ENCODE measurements around the gene RALGAPB. TPM values are rescaled to one million over a fixed set of nuclear protein-coding genes. Genes with fewer than 3 reads are reported as not detected.

RALGAPB gene
- polyA plus RNA-seq, 1 of the 3 experiments (the other 2 are of a cell fraction) = 10.8 TPM

DNA sequence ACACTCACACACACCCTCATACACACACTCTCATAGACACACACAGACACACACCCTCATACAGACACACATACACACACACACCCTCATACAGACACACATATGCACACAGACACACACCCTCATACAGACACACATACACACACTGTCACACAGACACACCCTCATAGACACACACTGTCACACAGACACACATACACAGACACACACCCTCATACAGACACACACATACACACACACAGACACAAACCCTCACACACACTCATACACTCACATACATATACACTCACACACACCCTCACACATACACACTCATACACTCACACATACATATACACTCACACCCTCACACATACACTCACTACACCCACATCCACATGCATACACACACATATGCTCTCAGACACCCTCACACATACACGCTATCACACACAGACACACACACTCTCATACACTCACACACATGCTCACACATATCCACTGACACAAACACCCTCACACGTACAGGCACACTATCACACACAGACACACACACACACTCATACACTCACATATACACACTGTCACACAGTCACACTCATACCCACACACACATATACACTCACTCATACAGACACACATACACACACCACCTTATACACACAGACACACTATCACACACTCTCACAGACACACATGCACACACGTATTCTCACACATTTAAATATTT, 117.5 kb downstream of the RALGAPB start:
- WGBS (ENCODE audit: low lambda C conversion rate) = 80% methylated on average over 3 of the region's 3 CpGs
- CTCF ChIA-PET = no interaction called here
- Histone ChIP-seq H3K79me2 (ENCODE audit: insufficient read depth) (no peaks in the 10 kb centered on the region), H3K9ac (no peak overlapping the region), H2AFZ (ENCODE audit: low read depth) (no peak overlapping the region), H3K9me2 (no peaks in the 10 kb centered on the region), H3K27ac (ENCODE audit: low read depth in 2 of 2, low read length in 1 of 2) (no peak overlapping the region), H3K4me3 (ENCODE audit: low read depth in 2 of 2, low read length in 1 of 2) (no peak overlapping the region), H3K27me3 (ENCODE audit: insufficient read depth) (no peaks in the 10 kb centered on the region), H3K4me1 (ENCODE audit: control insufficient read depth in 1 of 2, insufficient read depth in 2 of 2, low read depth in 1 of 2, low read length in 1 of 2) (no peaks in the 10 kb centered on the region; a peak in 1 of 4 replicates), H3K4me2 (no peak overlapping the region), H3K9me3 (no peaks in the 10 kb centered on the region), H3K36me3 (replicated peaks in 1 of 2; ENCODE audit: control insufficient read depth in 1 of 2, insufficient read depth in 2 of 2, low read length in 1 of 2) (no peaks in the 10 kb centered on the region), H3F3A (replicated peaks; ENCODE audit: insufficient read depth) (no peaks in the 10 kb centered on the region), H4K20me1 (ENCODE audit: insufficient read depth) (no peaks in the 10 kb centered on the region)
- no peak for DNase-seq
- TF ChIP-seq FOXM1 (IDR thresholded peaks at IDR 0.05; ENCODE audit: low read depth) = no peak
- no peak for TF ChIP-seq GATA2 (CRISPR knock-in tag; IDR thresholded peaks at IDR 0.05)
- TF ChIP-seq CHD2 (IDR thresholded peaks at IDR 0.05; ENCODE audit: low read length, partially characterized antibody) = no peak
- no peak for TF ChIP-seq RAD21 (IDR thresholded peaks at IDR 0.05; ENCODE audit: low read length)
- TF ChIP-seq, protein P1, sequence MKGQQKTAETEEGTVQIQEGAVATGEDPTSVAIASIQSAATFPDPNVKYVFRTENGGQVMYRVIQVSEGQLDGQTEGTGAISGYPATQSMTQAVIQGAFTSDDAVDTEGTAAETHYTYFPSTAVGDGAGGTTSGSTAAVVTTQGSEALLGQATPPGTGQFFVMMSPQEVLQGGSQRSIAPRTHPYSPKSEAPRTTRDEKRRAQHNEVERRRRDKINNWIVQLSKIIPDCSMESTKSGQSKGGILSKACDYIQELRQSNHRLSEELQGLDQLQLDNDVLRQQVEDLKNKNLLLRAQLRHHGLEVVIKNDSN (IDR thresholded peaks at IDR 0.05; ENCODE audit: borderline replicate concordance, low read depth) = no peak
- no peak for TF ChIP-seq SMC3 (IDR thresholded peaks at IDR 0.05; ENCODE audit: low read depth, low read length)
- TF ChIP-seq GABPA (IDR thresholded peaks at IDR 0.05; ENCODE audit: low read depth) = no peak
- TF ChIP-seq FOXJ3 (CRISPR knock-in tag; IDR thresholded peaks at IDR 0.05) = no peak
- TF ChIP-seq RXRA (IDR thresholded peaks at IDR 0.05; ENCODE audit: borderline replicate concordance, low read depth) = no peak
- TF ChIP-seq, protein P2, sequence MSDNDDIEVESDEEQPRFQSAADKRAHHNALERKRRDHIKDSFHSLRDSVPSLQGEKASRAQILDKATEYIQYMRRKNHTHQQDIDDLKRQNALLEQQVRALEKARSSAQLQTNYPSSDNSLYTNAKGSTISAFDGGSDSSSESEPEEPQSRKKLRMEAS (IDR thresholded peaks at IDR 0.05; ENCODE audit: low read depth) = no peak
- TF ChIP-seq, protein P3, sequence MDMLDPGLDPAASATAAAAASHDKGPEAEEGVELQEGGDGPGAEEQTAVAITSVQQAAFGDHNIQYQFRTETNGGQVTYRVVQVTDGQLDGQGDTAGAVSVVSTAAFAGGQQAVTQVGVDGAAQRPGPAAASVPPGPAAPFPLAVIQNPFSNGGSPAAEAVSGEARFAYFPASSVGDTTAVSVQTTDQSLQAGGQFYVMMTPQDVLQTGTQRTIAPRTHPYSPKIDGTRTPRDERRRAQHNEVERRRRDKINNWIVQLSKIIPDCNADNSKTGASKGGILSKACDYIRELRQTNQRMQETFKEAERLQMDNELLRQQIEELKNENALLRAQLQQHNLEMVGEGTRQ (IDR thresholded peaks at IDR 0.05; ENCODE audit: borderline replicate concordance, low read depth, low read length) = no peak
- no peak for TF ChIP-seq MEF2A (IDR thresholded peaks at IDR 0.05; ENCODE audit: borderline replicate concordance, low read depth)
- TF ChIP-seq RCOR1 (IDR thresholded peaks at IDR 0.05; ENCODE audit: low read length) = no peak
- POLR2A ChIA-PET = no interaction called here

DNA sequence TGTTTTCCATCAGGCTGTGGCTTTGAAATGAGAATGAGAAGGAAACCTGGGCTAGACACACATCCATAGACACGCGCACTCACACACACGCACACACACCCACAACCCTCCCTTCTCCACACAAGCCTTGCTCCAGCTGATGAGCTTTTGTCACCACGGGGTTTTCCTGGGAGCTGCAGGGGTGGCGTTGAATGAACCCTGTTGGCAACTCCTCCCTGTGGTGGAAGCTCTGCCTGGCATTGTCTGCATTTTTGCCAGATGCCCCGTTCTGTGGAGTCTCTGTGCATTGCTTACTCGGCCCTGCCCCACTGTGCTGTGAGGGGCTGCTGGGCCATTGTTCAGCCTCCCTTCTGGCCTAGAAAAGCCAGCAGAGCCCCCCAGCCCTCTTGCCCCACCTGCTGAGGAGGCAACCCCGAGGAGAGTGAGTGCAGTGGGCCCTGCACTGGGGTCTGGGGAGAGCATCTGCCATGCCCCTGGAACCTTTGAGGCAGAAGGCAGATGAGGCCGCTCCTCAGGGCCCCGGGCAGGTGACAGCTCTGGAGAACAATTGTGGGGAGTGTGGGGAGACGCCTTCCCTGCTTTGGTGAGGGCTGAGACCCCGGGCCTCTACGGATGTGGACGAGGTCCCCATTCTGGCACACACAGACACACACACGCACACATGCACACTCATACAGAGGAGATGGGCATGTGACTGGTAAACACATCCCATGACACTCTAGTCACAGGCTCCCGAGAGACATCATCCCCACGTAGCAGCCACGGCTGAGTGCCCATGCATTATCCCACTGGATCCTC, 118.2 kb downstream of the RALGAPB start:
- H3K79me2 ChIP-seq (ENCODE audit: insufficient read depth) = no peaks in the 10 kb centered on the region
- no peak for DNase-seq
- H3K4me3 ChIP-seq (ENCODE audit: low read depth in 2 of 2, low read length in 1 of 2) = no peak overlapping the region
- no peak overlapping the region for H3K9ac ChIP-seq
- POLR2A ChIA-PET = no interaction called here
- H4K20me1 ChIP-seq (ENCODE audit: insufficient read depth) = no peaks in the 10 kb centered on the region
- H3K27ac ChIP-seq (ENCODE audit: low read depth in 2 of 2, low read length in 1 of 2) = no peak overlapping the region
- H3K9me2 ChIP-seq = no peaks in the 10 kb centered on the region
- no peak overlapping the region for H3K4me2 ChIP-seq
- no peaks in the 10 kb centered on the region for H3K9me3 ChIP-seq
- TF ChIP-seq, protein P4, sequence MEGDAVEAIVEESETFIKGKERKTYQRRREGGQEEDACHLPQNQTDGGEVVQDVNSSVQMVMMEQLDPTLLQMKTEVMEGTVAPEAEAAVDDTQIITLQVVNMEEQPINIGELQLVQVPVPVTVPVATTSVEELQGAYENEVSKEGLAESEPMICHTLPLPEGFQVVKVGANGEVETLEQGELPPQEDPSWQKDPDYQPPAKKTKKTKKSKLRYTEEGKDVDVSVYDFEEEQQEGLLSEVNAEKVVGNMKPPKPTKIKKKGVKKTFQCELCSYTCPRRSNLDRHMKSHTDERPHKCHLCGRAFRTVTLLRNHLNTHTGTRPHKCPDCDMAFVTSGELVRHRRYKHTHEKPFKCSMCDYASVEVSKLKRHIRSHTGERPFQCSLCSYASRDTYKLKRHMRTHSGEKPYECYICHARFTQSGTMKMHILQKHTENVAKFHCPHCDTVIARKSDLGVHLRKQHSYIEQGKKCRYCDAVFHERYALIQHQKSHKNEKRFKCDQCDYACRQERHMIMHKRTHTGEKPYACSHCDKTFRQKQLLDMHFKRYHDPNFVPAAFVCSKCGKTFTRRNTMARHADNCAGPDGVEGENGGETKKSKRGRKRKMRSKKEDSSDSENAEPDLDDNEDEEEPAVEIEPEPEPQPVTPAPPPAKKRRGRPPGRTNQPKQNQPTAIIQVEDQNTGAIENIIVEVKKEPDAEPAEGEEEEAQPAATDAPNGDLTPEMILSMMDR (IDR thresholded peaks at IDR 0.05) = no peak
- TF ChIP-seq SMC3 (IDR thresholded peaks at IDR 0.05; ENCODE audit: low read depth, low read length) (no peak), GABPA (IDR thresholded peaks at IDR 0.05; ENCODE audit: low read depth) (no peak), RCOR1 (IDR thresholded peaks at IDR 0.05; ENCODE audit: low read length) (no peak), RFX5 (IDR thresholded peaks at IDR 0.05; ENCODE audit: low read length) (no peak), GATA2 (CRISPR knock-in tag; IDR thresholded peaks at IDR 0.05) (no peak)
- no peak overlapping the region for H2AFZ ChIP-seq (ENCODE audit: low read depth)
- no peaks in the 10 kb centered on the region for H3K27me3 ChIP-seq (ENCODE audit: insufficient read depth)
- H3K36me3 ChIP-seq (replicated peaks in 1 of 2; ENCODE audit: control insufficient read depth in 1 of 2, insufficient read depth in 2 of 2, low read length in 1 of 2) = no peaks in the 10 kb centered on the region
- H3F3A ChIP-seq (replicated peaks; ENCODE audit: insufficient read depth) = no peaks in the 10 kb centered on the region
- CTCF ChIA-PET = no interaction called here
- H3K4me1 ChIP-seq (ENCODE audit: control insufficient read depth in 1 of 2, insufficient read depth in 2 of 2, low read depth in 1 of 2, low read length in 1 of 2) = no peaks in the 10 kb centered on the region; a peak in 1 of 4 replicates
- 73% methylated on average over 14 of the region's 18 CpGs for WGBS (ENCODE audit: low lambda C conversion rate)

All from SK-N-SH (cell line).